Activated naive CD8-positive, alpha-beta T cell (primary cell): ENCODE results near the gene LDB2.
"Not testable (repeated sequence)": the region's sequence is repeated elsewhere in the genome, so short reads cannot be mapped to it uniquely, and the experiment has no call there.

Experiments
- H3K27ac Mint-ChIP-seq: one replicate; pipeline ENCODE4 v1.8.0; 2021; ENCODE audit warnings: mixed read lengths
- H3K27me3 Mint-ChIP-seq: one replicate; pipeline ENCODE4 v1.8.0; 2021; ENCODE audit warnings: mixed read lengths
- H3K36me3 Mint-ChIP-seq: one replicate; pipeline ENCODE4 v1.8.0; 2021; ENCODE audit warnings: mixed read lengths
- H3K4me1 Mint-ChIP-seq: one replicate; pipeline ENCODE4 v1.8.0; 2021; ENCODE audit warnings: low read depth, mixed read lengths
- H3K4me3 Mint-ChIP-seq: one replicate; pipeline ENCODE4 v1.8.0; 2021; ENCODE audit warnings: mild to moderate bottlenecking, mixed read lengths
- H3K9me3 Mint-ChIP-seq: one replicate; pipeline ENCODE4 v1.8.0; 2021; ENCODE audit warnings: low read depth, mixed read lengths

The LDB2 gene

GRCh38 chr4:16555156-16555555, 343.3 kb downstream of the LDB2 start:
- Mint-ChIP-seq H3K27me3 (peaks cover 2% of the 10 kb centered on the region), H3K36me3 (peaks cover 2% of the 10 kb centered on the region), H3K4me3 (no peak overlapping the region), H3K27ac (no peak overlapping the region), H3K4me1 (no peaks in the 10 kb centered on the region), H3K9me3 (peaks cover 12% of the 10 kb centered on the region)

- Mint-ChIP-seq H3K4me3 (no peak overlapping the region), H3K27me3 (no peaks in the 10 kb centered on the region), H3K27ac (no peak overlapping the region), H3K36me3 (no peaks in the 10 kb centered on the region), H3K9me3 (peaks cover under 1% of the 10 kb centered on the region), H3K4me1 (no peaks in the 10 kb centered on the region)
Measured at GRCh38 chr4:16550531-16550930, 347.9 kb downstream of the LDB2 start.

- peaks cover 3% of the 10 kb centered on the region for H3K9me3 Mint-ChIP-seq
- peaks cover 2% of the 10 kb centered on the region for H3K27me3 Mint-ChIP-seq
- H3K4me3 Mint-ChIP-seq = no peak overlapping the region
Measured at GRCh38 chr4:16545656-16546055, 352.8 kb downstream of the LDB2 start.

GRCh38 chr4:16544869-16545268, 353.6 kb downstream of the LDB2 start:
- Mint-ChIP-seq H3K9me3 (peaks cover 3% of the 10 kb centered on the region), H3K4me3 (no peak overlapping the region), H3K27me3 (peaks cover 2% of the 10 kb centered on the region), H3K36me3 (no peaks in the 10 kb centered on the region), H3K4me1 (no peaks in the 10 kb centered on the region), H3K27ac (no peak overlapping the region)

More at GRCh38 chr4:16545656-16546055, 352.8 kb downstream of the LDB2 start:
- H3K27ac Mint-ChIP-seq = no peak overlapping the region
- H3K36me3 Mint-ChIP-seq = no peaks in the 10 kb centered on the region
- H3K4me1 Mint-ChIP-seq = no peaks in the 10 kb centered on the region

- peaks cover 2% of the 10 kb centered on the region for H3K27me3 Mint-ChIP-seq
- no peaks in the 10 kb centered on the region for H3K4me1 Mint-ChIP-seq
- no peak overlapping the region for H3K27ac Mint-ChIP-seq
- no peaks in the 10 kb centered on the region for H3K36me3 Mint-ChIP-seq
- H3K9me3 Mint-ChIP-seq = peaks cover 3% of the 10 kb centered on the region
- H3K4me3 Mint-ChIP-seq = no peak overlapping the region
Measured at GRCh38 chr4:16544251-16544721, 354.2 kb downstream of the LDB2 start.

- H3K9me3 Mint-ChIP-seq = peaks cover 3% of the 10 kb centered on the region
- H3K4me1 Mint-ChIP-seq = no peaks in the 10 kb centered on the region
- H3K27ac Mint-ChIP-seq = no peak overlapping the region
- H3K36me3 Mint-ChIP-seq = no peaks in the 10 kb centered on the region
- peaks cover 2% of the 10 kb centered on the region for H3K27me3 Mint-ChIP-seq
- H3K4me3 Mint-ChIP-seq = no peak overlapping the region
Measured at GRCh38 chr4:16537926-16538325, 360.5 kb downstream of the LDB2 start.

- no peaks in the 10 kb centered on the region for H3K9me3 Mint-ChIP-seq
- H3K36me3 Mint-ChIP-seq = no peaks in the 10 kb centered on the region
- H3K27ac Mint-ChIP-seq = no peak overlapping the region
- H3K4me1 Mint-ChIP-seq = no peaks in the 10 kb centered on the region
- no peaks in the 10 kb centered on the region for H3K27me3 Mint-ChIP-seq
- H3K4me3 Mint-ChIP-seq = no peak overlapping the region
Measured at GRCh38 chr4:16532240-16532970, 366.0 kb downstream of the LDB2 start.

- Mint-ChIP-seq H3K9me3 (no peaks in the 10 kb centered on the region), H3K36me3 (no peaks in the 10 kb centered on the region), H3K27me3 (no peaks in the 10 kb centered on the region), H3K4me1 (no peaks in the 10 kb centered on the region), H3K27ac (no peak overlapping the region), H3K4me3 (no peak overlapping the region)
Measured at GRCh38 chr4:16530688-16531635, 367.5 kb downstream of the LDB2 start.

- Mint-ChIP-seq H3K27ac (no peak overlapping the region), H3K9me3 (no peaks in the 10 kb centered on the region), H3K27me3 (peaks cover 2% of the 10 kb centered on the region), H3K36me3 (no peaks in the 10 kb centered on the region), H3K4me3 (no peak overlapping the region), H3K4me1 (no peaks in the 10 kb centered on the region)
Measured at GRCh38 chr4:16524911-16525554, 373.4 kb downstream of the LDB2 start.

GRCh38 chr4:16524406-16524805, 374.0 kb downstream of the LDB2 start:
- no peaks in the 10 kb centered on the region for H3K36me3 Mint-ChIP-seq
- no peak overlapping the region for H3K27ac Mint-ChIP-seq
- H3K4me3 Mint-ChIP-seq = no peak overlapping the region
- no peaks in the 10 kb centered on the region for H3K9me3 Mint-ChIP-seq
- no peaks in the 10 kb centered on the region for H3K4me1 Mint-ChIP-seq
- H3K27me3 Mint-ChIP-seq = peaks cover 2% of the 10 kb centered on the region

- not testable (repeated sequence) for H3K27me3 Mint-ChIP-seq, H3K9me3 Mint-ChIP-seq, H3K4me1 Mint-ChIP-seq, H3K27ac Mint-ChIP-seq, H3K4me3 Mint-ChIP-seq, H3K36me3 Mint-ChIP-seq
Measured at GRCh38 chr4:16523526-16523925, 374.9 kb downstream of the LDB2 start.

GRCh38 chr4:16521156-16521915, 377.1 kb downstream of the LDB2 start:
- no peaks in the 10 kb centered on the region for H3K36me3 Mint-ChIP-seq
- H3K9me3 Mint-ChIP-seq = no peaks in the 10 kb centered on the region
- no peak overlapping the region for H3K4me3 Mint-ChIP-seq
- H3K27ac Mint-ChIP-seq = no peak overlapping the region
- H3K4me1 Mint-ChIP-seq = no peaks in the 10 kb centered on the region
- peaks cover 2% of the 10 kb centered on the region for H3K27me3 Mint-ChIP-seq

GRCh38 chr4:16516796-16517439, 381.5 kb downstream of the LDB2 start:
- Mint-ChIP-seq H3K36me3 (no peaks in the 10 kb centered on the region), H3K4me3 (no peak overlapping the region), H3K27ac (no peak overlapping the region), H3K9me3 (no peaks in the 10 kb centered on the region), H3K27me3 (no peaks in the 10 kb centered on the region), H3K4me1 (no peaks in the 10 kb centered on the region)

GRCh38 chr4:16513876-16514275, 384.6 kb downstream of the LDB2 start:
- Mint-ChIP-seq H3K4me1 (no peaks in the 10 kb centered on the region), H3K27me3 (no peaks in the 10 kb centered on the region), H3K4me3 (no peak overlapping the region), H3K9me3 (peaks cover 4% of the 10 kb centered on the region), H3K27ac (no peak overlapping the region), H3K36me3 (no peaks in the 10 kb centered on the region)
